ENCODE results near the gene FGD2.

DNA sequence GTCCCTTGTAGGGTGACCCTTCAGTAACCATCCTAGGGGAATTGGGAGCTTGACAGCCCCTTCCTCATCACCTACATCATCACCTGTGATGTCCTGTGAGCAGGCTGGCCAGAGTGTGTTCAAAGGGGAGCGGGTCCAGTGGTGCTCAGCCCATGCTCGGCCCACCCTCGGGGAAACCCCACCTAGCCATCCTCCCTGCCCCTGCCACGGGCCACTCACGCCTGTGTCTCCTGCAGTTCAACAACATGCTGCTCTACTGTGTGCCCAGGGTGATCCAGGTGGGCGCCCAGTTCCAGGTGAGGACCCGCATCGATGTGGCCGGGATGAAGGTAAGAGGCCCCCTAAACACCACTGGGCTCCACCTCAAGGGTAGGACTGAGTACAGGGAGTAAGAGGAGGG is 10.1 kb downstream of the FGD2 start:
- TF ChIP-seq EZH2 (IDR thresholded peaks at IDR 0.05; ENCODE audit: borderline replicate concordance, low read length), result no peak
- TF ChIP-seq, protein P1, sequence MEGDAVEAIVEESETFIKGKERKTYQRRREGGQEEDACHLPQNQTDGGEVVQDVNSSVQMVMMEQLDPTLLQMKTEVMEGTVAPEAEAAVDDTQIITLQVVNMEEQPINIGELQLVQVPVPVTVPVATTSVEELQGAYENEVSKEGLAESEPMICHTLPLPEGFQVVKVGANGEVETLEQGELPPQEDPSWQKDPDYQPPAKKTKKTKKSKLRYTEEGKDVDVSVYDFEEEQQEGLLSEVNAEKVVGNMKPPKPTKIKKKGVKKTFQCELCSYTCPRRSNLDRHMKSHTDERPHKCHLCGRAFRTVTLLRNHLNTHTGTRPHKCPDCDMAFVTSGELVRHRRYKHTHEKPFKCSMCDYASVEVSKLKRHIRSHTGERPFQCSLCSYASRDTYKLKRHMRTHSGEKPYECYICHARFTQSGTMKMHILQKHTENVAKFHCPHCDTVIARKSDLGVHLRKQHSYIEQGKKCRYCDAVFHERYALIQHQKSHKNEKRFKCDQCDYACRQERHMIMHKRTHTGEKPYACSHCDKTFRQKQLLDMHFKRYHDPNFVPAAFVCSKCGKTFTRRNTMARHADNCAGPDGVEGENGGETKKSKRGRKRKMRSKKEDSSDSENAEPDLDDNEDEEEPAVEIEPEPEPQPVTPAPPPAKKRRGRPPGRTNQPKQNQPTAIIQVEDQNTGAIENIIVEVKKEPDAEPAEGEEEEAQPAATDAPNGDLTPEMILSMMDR (IDR thresholded peaks at IDR 0.05; ENCODE audit: low read length), result no peak

Measured in OCI-LY1 (cell line).